Right hindlimb (tissue), 1 donor: ENCODE measurements around the gene DCUN1D3.
"Not testable (repeated sequence)": the region's sequence is repeated elsewhere in the genome, so short reads cannot be mapped to it uniquely, and the experiment has no call there.

ENCODE experiments used
- DNase-seq: peaks from one replicate; pipeline ENCODE4 v3.0.0-alpha.2; 2018

DCUN1D3 gene

GRCh38 chr16:20860995-20861394 lies 39.2 kb downstream of the DCUN1D3 start:
- not testable (repeated sequence) for DNase-seq

GRCh38 chr16:20860361-20860760 lies 39.8 kb downstream of the DCUN1D3 start:
- DNase-seq: no peak

- DNase-seq: no peak
Observed at GRCh38 chr16:20859699-20860098, 40.5 kb downstream of the DCUN1D3 start.

- DNase-seq: no peak
Observed at GRCh38 chr16:20859229-20859628, 40.9 kb downstream of the DCUN1D3 start.

- DNase-seq: no peak
Observed at GRCh38 chr16:20857281-20857680, 42.9 kb downstream of the DCUN1D3 start.

GRCh38 chr16:20854963-20855362 lies 45.2 kb downstream of the DCUN1D3 start:
- DNase-seq: no peak

GRCh38 chr16:20853981-20854620 lies 46.1 kb downstream of the DCUN1D3 start:
- no peak for DNase-seq

- no peak for DNase-seq
Observed at GRCh38 chr16:20853143-20853542, 47.0 kb downstream of the DCUN1D3 start.

- peak; percentile 90 for DNase-seq
Observed at GRCh38 chr16:20851601-20852000, 48.6 kb downstream of the DCUN1D3 start.

- DNase-seq: no peak
Observed at GRCh38 chr16:20850981-20851380, 49.2 kb downstream of the DCUN1D3 start.

GRCh38 chr16:20849589-20850390 lies 50.4 kb downstream of the DCUN1D3 start:
- DNase-seq: peak; percentile 78

- no peak for DNase-seq
Observed at GRCh38 chr16:20847550-20847949, 52.6 kb downstream of the DCUN1D3 start.

- no peak for DNase-seq
Observed at GRCh38 chr16:20846551-20846950, 53.6 kb downstream of the DCUN1D3 start.

- DNase-seq: no peak
Observed at GRCh38 chr16:20846030-20846429, 54.1 kb downstream of the DCUN1D3 start.

- DNase-seq: no peak
Observed at GRCh38 chr16:20844588-20844987, 55.6 kb downstream of the DCUN1D3 start.

- DNase-seq: no peak
Observed at GRCh38 chr16:20844054-20844453, 56.1 kb downstream of the DCUN1D3 start.

- no peak for DNase-seq
Observed at GRCh38 chr16:20839504-20839903, 60.7 kb downstream of the DCUN1D3 start.

GRCh38 chr16:20838240-20838639 lies 61.9 kb downstream of the DCUN1D3 start:
- no peak for DNase-seq

GRCh38 chr16:20833086-20833485 lies 67.1 kb downstream of the DCUN1D3 start:
- DNase-seq: no peak

- DNase-seq: no peak
Observed at GRCh38 chr16:20830372-20830771, 69.8 kb downstream of the DCUN1D3 start.

GRCh38 chr16:20829536-20829935 lies 70.6 kb downstream of the DCUN1D3 start:
- no peak for DNase-seq

- no peak for DNase-seq
Observed at GRCh38 chr16:20826039-20826566, 74.1 kb downstream of the DCUN1D3 start.

GRCh38 chr16:20822521-20823325 lies 77.4 kb downstream of the DCUN1D3 start:
- DNase-seq: no peak
